ENCODE results near the gene OTULIN. TPM values are rescaled to one million over a fixed set of nuclear protein-coding genes. Genes with fewer than 3 reads are reported as not detected.

The OTULIN gene
- total and polyA plus RNA-seq, 2 experiments from 2014 or later, result 24.3 to 43.9 TPM

DNA sequence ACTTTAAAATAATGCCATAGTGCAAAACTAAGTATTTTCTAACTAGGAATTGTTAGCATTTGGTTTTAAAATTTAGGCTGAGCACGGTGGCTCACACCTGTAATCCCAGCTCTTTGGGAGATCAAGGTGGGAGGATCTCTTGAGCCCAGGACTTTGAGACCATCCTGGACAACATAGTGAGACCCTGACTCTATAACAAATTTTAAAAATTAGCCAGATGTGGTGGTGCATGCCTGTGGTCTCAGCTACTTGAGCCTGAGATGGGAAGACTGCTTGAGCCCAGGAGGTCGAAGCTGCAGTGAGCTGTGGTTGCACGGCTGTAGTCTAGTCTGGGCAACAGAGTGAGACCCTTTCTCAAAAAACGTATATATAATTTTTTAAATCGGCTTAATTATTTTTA is 4.9 kb downstream of the OTULIN start:
- H3K27ac ChIP-seq (ENCODE audit: low read depth), result no peak overlapping the region
- Mint-ChIP-seq H3K9me3 (no peaks in the 10 kb centered on the region), H3K4me3 (no peak overlapping the region), H3K36me3 (ENCODE audit: low read depth) (no peaks in the 10 kb centered on the region), H3K27ac (no peak overlapping the region), H3K27me3 (ENCODE audit: insufficient read depth, low read depth, poor library complexity) (peaks cover 12% of the 10 kb centered on the region), H3K4me1 (peaks cover 49% of the 10 kb centered on the region)
- H3F3A ChIP-seq (replicated peaks; ENCODE audit: low read depth), result no peaks in the 10 kb centered on the region
- no peak overlapping the region for H3K4me2 ChIP-seq
- no peaks in the 10 kb centered on the region for H3K36me3 ChIP-seq (ENCODE audit: insufficient read depth)
- TF ChIP-seq POLR2AphosphoS5 (IDR thresholded peaks at IDR 0.05; ENCODE audit: low read depth) (no peak), EZH2 (IDR thresholded peaks at IDR 0.05; ENCODE audit: low read depth, unreplicated experiment) (no peak), ETS1 (IDR thresholded peaks at IDR 0.05) (no peak)
- TF ChIP-seq, protein P1, sequence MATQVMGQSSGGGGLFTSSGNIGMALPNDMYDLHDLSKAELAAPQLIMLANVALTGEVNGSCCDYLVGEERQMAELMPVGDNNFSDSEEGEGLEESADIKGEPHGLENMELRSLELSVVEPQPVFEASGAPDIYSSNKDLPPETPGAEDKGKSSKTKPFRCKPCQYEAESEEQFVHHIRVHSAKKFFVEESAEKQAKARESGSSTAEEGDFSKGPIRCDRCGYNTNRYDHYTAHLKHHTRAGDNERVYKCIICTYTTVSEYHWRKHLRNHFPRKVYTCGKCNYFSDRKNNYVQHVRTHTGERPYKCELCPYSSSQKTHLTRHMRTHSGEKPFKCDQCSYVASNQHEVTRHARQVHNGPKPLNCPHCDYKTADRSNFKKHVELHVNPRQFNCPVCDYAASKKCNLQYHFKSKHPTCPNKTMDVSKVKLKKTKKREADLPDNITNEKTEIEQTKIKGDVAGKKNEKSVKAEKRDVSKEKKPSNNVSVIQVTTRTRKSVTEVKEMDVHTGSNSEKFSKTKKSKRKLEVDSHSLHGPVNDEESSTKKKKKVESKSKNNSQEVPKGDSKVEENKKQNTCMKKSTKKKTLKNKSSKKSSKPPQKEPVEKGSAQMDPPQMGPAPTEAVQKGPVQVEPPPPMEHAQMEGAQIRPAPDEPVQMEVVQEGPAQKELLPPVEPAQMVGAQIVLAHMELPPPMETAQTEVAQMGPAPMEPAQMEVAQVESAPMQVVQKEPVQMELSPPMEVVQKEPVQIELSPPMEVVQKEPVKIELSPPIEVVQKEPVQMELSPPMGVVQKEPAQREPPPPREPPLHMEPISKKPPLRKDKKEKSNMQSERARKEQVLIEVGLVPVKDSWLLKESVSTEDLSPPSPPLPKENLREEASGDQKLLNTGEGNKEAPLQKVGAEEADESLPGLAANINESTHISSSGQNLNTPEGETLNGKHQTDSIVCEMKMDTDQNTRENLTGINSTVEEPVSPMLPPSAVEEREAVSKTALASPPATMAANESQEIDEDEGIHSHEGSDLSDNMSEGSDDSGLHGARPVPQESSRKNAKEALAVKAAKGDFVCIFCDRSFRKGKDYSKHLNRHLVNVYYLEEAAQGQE (IDR thresholded peaks at IDR 0.05; ENCODE audit: unreplicated experiment), result no peak
- DNase-seq (ENCODE audit: low spot score) (no peak), ATAC-seq (no peak)
- H3K9me2 ChIP-seq (ENCODE audit: insufficient read depth), result no peaks in the 10 kb centered on the region; the same call in 1 of the 2 replicates
- H3K27me3 ChIP-seq (ENCODE audit: insufficient read depth), result peaks cover 14% of the 10 kb centered on the region
- no peak overlapping the region for H2AFZ ChIP-seq
- H3K79me2 ChIP-seq (replicated peaks; ENCODE audit: insufficient read depth), result peaks cover 90% of the 10 kb centered on the region
- peaks cover 48% of the 10 kb centered on the region for H3K4me1 ChIP-seq (ENCODE audit: insufficient read depth)
- H4K20me1 ChIP-seq (replicated peaks; ENCODE audit: insufficient read depth), result peaks cover 4% of the 10 kb centered on the region; the same call in 1 of the 2 replicates
- H3K4me3 ChIP-seq, result no peak overlapping the region

DNA sequence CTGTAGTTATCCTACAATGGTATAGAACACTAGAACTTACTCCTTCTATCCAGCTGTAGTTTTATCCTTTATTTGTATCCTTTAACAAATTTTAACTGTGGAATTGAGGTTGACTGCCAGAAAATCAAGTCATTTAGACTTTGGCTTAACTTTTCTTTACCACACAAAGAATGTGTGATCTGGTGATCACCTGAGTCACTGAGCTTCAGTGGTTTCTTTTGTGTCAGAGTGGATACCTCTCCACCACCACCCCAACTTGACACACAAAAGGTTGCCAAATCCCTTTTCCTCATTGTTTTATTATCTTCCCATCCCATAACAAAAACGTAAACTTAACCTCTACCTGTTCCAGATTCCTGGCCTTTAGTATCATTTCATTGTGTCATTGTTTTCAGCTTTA is 5.5 kb downstream of the OTULIN start:
- DNase-seq (ENCODE audit: low spot score) (no peak), ATAC-seq (no peak)
- peaks cover 52% of the 10 kb centered on the region for H3K4me1 Mint-ChIP-seq
- Histone ChIP-seq H3K27me3 (ENCODE audit: insufficient read depth) (peaks cover 13% of the 10 kb centered on the region), H3K4me3 (no peak overlapping the region), H3K27ac (ENCODE audit: low read depth) (no peak overlapping the region), H3K9me2 (ENCODE audit: insufficient read depth) (no peaks in the 10 kb centered on the region; the same call in 1 of the 2 replicates), H3K79me2 (replicated peaks; ENCODE audit: insufficient read depth) (peaks cover 96% of the 10 kb centered on the region), H2AFZ (no peak overlapping the region), H3K4me1 (ENCODE audit: insufficient read depth) (peaks cover 53% of the 10 kb centered on the region), H3F3A (replicated peaks; ENCODE audit: low read depth) (no peaks in the 10 kb centered on the region), H4K20me1 (replicated peaks; ENCODE audit: insufficient read depth) (peaks cover 4% of the 10 kb centered on the region; the same call in 1 of the 2 replicates), H3K36me3 (ENCODE audit: insufficient read depth) (no peaks in the 10 kb centered on the region), H3K4me2 (no peak overlapping the region)
- H3K36me3 Mint-ChIP-seq (ENCODE audit: low read depth), result no peaks in the 10 kb centered on the region
- no peaks in the 10 kb centered on the region for H3K9me3 Mint-ChIP-seq
- no peak overlapping the region for H3K4me3 Mint-ChIP-seq
- H3K27me3 Mint-ChIP-seq (ENCODE audit: insufficient read depth, low read depth, poor library complexity), result peaks cover 12% of the 10 kb centered on the region
- H3K27ac Mint-ChIP-seq, result no peak overlapping the region
- no peak for TF ChIP-seq CREB1 (CRISPR knock-in tag; IDR thresholded peaks at IDR 0.05; ENCODE audit: low read depth)
- no peak for TF ChIP-seq POLR2AphosphoS5 (IDR thresholded peaks at IDR 0.05; ENCODE audit: low read depth)
- no peak for TF ChIP-seq CTCF (conservative IDR thresholded peaks at IDR 0.05; ENCODE audit: low read depth in 2 of 2)
- TF ChIP-seq EZH2phosphoT487 (IDR thresholded peaks at IDR 0.05; ENCODE audit: unreplicated experiment), result no peak
- TF ChIP-seq ZNF331 (CRISPR knock-in tag; IDR thresholded peaks at IDR 0.05; ENCODE audit: low read depth), result no peak
- no peak for TF ChIP-seq STAT1 (IDR thresholded peaks at IDR 0.05; ENCODE audit: unreplicated experiment)
- no peak for TF ChIP-seq NANOG (IDR thresholded peaks at IDR 0.05; ENCODE audit: borderline replicate concordance)
- TF ChIP-seq, protein P1 (IDR thresholded peaks at IDR 0.05; ENCODE audit: unreplicated experiment), result no peak
- no peak for TF ChIP-seq EZH2 (IDR thresholded peaks at IDR 0.05; ENCODE audit: low read depth, unreplicated experiment)
- TF ChIP-seq JUNB (IDR thresholded peaks at IDR 0.05; ENCODE audit: unreplicated experiment), result no peak
- no peak for TF ChIP-seq ZNF114 (CRISPR knock-in tag; IDR thresholded peaks at IDR 0.05)

Data from GM23338 (cell line).